ENCODE measurements around the gene CACFD1. TPM values are rescaled to one million over a fixed set of nuclear protein-coding genes. Genes with fewer than 3 reads are reported as not detected.

CACFD1 gene
- total and polyA plus RNA-seq, 2 of the 4 experiments (the other 2 are of a cell fraction), result 2.0 to 6.6 TPM

GRCh38 chr9:133474853-133475252 lies 15.1 kb downstream of the CACFD1 start:
- Histone ChIP-seq H3K14ac (replicated peaks; ENCODE audit: low read depth, low read length) (no peak overlapping the region), H3K36me3 (ENCODE audit: control insufficient read depth, insufficient read depth, low read length) (peaks cover 1% of the 10 kb centered on the region; the same call in 1 of the 2 replicates), H2BK120ac (ENCODE audit: low read depth, low read length) (no peak overlapping the region), H3K23ac (ENCODE audit: low read depth, low read length) (no peak overlapping the region), H4K20me1 (ENCODE audit: insufficient read depth, low read length) (no peaks in the 10 kb centered on the region), H4K8ac (ENCODE audit: low read depth in 2 of 2, low read length in 2 of 2) (no peak overlapping the region), H2AK5ac (ENCODE audit: low read depth, low read length) (no peak overlapping the region), H3K56ac (ENCODE audit: extremely low read depth, insufficient read depth, low read length) (no peak overlapping the region), H3K27me3 (ENCODE audit: control insufficient read depth, insufficient read depth, low read length) (no peaks in the 10 kb centered on the region), H3K4me3 (ENCODE audit: insufficient read depth, low read depth, low read length) (no peak overlapping the region), H4K5ac (ENCODE audit: low read depth, low read length) (no peak overlapping the region), H2AFZ (replicated peaks; ENCODE audit: low read length, poor library complexity) (no peak overlapping the region), H3K27ac (ENCODE audit: insufficient read depth, low read length) (no peak overlapping the region), H3K79me1 (ENCODE audit: low read depth in 1 of 2, low read length in 2 of 2) (peaks cover 0 to 10% of the 10 kb centered on the region in 2 experiments; a peak in 1 of 4 replicates), H3K4me1 (ENCODE audit: control insufficient read depth, insufficient read depth, low read length) (peaks cover 3% of the 10 kb centered on the region; the same call in 1 of the 2 replicates), H3K9me1 (ENCODE audit: insufficient read depth, low read length) (no peaks in the 10 kb centered on the region), H2BK5ac (ENCODE audit: low read depth, low read length, poor library complexity, severe bottlenecking) (no peak overlapping the region), H3K4ac (ENCODE audit: low read depth, low read length) (no peak overlapping the region), H3K4me2 (ENCODE audit: low read depth, low read length) (no peak overlapping the region), H3K18ac (ENCODE audit: low read depth, low read length) (no peak overlapping the region), H3K9ac (ENCODE audit: low read depth, low read length) (no peak overlapping the region), H3K9me3 (ENCODE audit: control insufficient read depth, insufficient read depth, low read length) (no peaks in the 10 kb centered on the region), H2BK20ac (ENCODE audit: low read depth, low read length) (no peak overlapping the region), H2BK15ac (ENCODE audit: low read depth, low read length) (no peak overlapping the region), H2AK9ac (replicated peaks; ENCODE audit: low read depth, low read length, poor library complexity) (no peak overlapping the region), H4K91ac (ENCODE audit: insufficient read depth, low read depth, low read length) (no peak overlapping the region)
- CTCF ChIA-PET, result no interaction called here
- BruUV-seq (replicated peaks), result no TSS peak
- intact Hi-C loops (cut with micrococcal nuclease) (no loop called here), dilution Hi-C loops (cut with HindIII; ENCODE audit: low sequenced_read_pairs, unreplicated experiment) (no loop called here), in situ Hi-C loops (cut with MboI; ENCODE audit: low sequenced_read_pairs) (loop anchor here (25.0 kb wide), 1 partner anchor 438 kb away; the partner anchor contains the start of gene GTF3C5)
- no peak for ATAC-seq (ENCODE audit: low read depth)
- DNase-seq, result no peak
- TF ChIP-seq MXI1 (IDR thresholded peaks at IDR 0.05; ENCODE audit: borderline replicate concordance, low read depth, low read length) (no peak), USF2 (IDR thresholded peaks at IDR 0.05; ENCODE audit: low read depth, low read length) (no peak), CHD1 (IDR thresholded peaks at IDR 0.05; ENCODE audit: low read depth, low read length) (no peak), CTCF (conservative IDR thresholded peaks at IDR 0.05; ENCODE audit: low read depth, low read length) (no peak), BHLHE40 (IDR thresholded peaks at IDR 0.05; ENCODE audit: low read depth, low read length) (no peak), SMC3 (IDR thresholded peaks at IDR 0.05; ENCODE audit: low read depth, low read length) (no peak), ELK1 (IDR thresholded peaks at IDR 0.05; ENCODE audit: borderline replicate concordance, low read depth, low read length) (no peak), RCOR1 (IDR thresholded peaks at IDR 0.05; ENCODE audit: insufficient replicate concordance, low read length) (no peak), CEBPB (IDR thresholded peaks at IDR 0.05; ENCODE audit: low read depth, low read length) (no peak), MAFK (IDR thresholded peaks at IDR 0.05; ENCODE audit: low read depth, low read length) (no peak), MAZ (IDR thresholded peaks at IDR 0.05; ENCODE audit: borderline replicate concordance, low read depth, low read length) (no peak), RAD21 (IDR thresholded peaks at IDR 0.05; ENCODE audit: low read length) (no peak), NFE2L2 (IDR thresholded peaks at IDR 0.05; ENCODE audit: low read depth, low read length) (no peak), POLR2A (IDR thresholded peaks at IDR 0.05; ENCODE audit: low read depth, low read length) (no peak), FOS (IDR thresholded peaks at IDR 0.05; ENCODE audit: low read depth, low read length) (no peak), RFX5 (IDR thresholded peaks at IDR 0.05; ENCODE audit: low read depth, low read length) (no peak)
- WGBS, 2 experiments (ENCODE audit: extremely low coverage in 2 of 2, insufficient read length in 1 of 2), result 97% methylated on average over 6 of the region's 20 CpGs; no CpG with 5 or more reads in 1 of the 2 experiments
- POLR2A ChIA-PET (ENCODE audit: unreplicated experiment), result no interaction called here

Measured in IMR-90 (cell line).